ENCODE measurements around the gene KRT78.

KRT78 gene

GRCh38 chr12:52826611-52827498 is 21.9 kb downstream of the KRT78 start:
- no peak for DNase-seq (ENCODE audit: extremely low read depth, low read depth)
- no peak for TF ChIP-seq CTCF (IDR thresholded peaks at IDR 0.05; ENCODE audit: low read depth, low read length)

GRCh38 chr12:52825961-52826360 is 22.8 kb downstream of the KRT78 start:
- TF ChIP-seq CTCF (IDR thresholded peaks at IDR 0.05; ENCODE audit: low read depth, low read length) = no peak
- no peak for DNase-seq (ENCODE audit: extremely low read depth, low read depth)

DNA sequence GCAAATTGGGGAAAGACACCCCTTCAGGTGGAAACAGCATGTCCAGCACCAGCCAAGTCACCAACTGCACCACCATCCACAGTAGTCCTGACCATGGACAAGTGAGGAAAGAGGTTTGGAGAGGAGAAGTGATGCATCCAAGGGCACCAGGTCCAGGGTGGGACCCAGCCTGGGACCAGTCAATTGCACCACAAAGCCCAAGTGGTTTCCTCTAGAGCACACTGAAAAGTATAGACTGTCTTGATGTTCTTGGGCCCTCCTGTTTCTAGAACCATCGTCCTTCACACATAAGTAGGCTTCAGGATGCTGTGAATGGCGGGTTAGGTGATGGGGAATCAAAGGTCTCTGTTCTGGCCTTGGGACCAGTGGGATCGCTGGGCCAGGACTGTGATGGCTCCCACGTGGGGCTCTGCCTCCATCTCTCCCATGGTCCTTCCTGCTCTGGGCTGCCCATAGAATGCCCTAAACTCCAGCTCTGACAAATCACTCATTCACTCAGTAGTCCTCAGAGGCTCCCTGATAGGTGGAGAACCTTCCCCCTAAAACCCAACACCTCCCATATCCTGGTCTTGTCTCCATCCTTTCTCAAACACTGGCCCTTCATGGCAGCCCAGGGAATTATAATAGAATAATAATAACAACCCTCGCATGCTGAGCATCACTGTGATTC is 23.9 kb downstream of the KRT78 start:
- no peak for TF ChIP-seq CTCF (IDR thresholded peaks at IDR 0.05; ENCODE audit: low read depth, low read length)
- no peak for DNase-seq (ENCODE audit: extremely low read depth, low read depth)

GRCh38 chr12:52823761-52824450 is 24.9 kb downstream of the KRT78 start:
- no peak for DNase-seq (ENCODE audit: extremely low read depth, low read depth)
- no peak for TF ChIP-seq CTCF (IDR thresholded peaks at IDR 0.05; ENCODE audit: low read depth, low read length)

- no peak for DNase-seq (ENCODE audit: extremely low read depth, low read depth)
- no peak for TF ChIP-seq CTCF (IDR thresholded peaks at IDR 0.05; ENCODE audit: low read depth, low read length)
These were observed 25.9 kb downstream of the KRT78 start for GRCh38 chr12:52822771-52823510.

DNA sequence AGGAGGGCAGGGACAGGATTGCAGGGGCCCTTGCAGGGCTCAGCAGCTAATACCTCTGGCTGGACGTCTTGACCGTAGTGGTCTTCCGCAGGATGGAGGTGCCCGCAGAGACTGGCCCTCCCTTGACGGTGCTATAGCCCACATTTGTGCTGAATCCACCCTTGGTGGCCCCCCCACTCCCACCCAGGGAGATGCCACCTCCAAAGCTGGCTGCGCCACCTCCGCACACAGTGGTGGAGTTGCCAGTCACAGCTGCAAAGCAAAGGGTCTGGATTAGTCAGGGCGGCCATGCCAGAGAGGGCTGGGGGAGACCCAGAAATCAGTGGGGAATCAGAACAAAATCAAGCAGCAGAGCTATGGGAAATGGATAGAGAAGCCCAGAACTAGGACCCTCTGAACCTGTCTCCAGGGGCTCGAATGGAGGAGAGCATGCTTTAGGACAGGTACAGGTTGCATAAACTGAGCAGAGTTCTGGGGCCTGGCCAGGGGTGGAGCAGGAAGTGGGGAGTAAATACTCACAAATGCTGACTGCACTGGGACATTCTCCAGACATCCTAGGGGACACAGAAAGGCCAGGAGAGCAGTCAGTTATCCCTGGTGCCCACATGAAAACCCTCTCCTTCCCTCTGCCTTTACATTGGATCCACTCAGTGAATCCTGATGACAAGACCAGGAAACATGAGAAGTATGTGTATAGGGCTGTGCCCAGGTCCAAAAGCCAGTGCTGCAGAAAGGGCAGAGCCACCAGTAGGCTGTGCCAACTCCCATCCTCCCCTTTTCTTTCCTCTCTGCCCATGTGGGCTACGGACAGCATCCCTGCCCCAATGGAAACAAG is 26.8 kb downstream of the KRT78 start:
- DNase-seq (ENCODE audit: extremely low read depth, low read depth) = no peak
- no peak for TF ChIP-seq CTCF (IDR thresholded peaks at IDR 0.05; ENCODE audit: low read depth, low read length)

All from AG09319 (cell line).